ENCODE results near the gene MTA3.

Gene MTA3

DNA sequence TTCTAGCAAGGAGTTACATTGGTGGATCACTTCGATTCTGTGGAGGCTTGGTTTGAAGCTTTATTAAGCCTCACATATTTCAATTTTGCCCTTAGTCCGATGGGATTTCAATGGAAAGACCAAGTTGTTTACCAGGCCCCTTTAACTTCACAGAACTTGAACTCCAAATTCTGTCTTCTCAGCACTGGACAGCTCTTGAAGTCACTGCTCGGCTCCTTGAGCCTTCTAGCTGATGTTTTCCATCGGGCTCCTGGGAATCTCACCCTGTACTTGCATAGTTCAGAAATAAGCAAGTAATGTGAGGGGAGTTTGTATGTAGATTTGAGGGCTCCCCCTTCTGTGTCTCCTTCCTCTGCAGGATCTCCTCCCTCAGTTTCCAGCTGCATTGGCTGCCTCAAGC lies 180.4 kb downstream of the MTA3 start:
- Histone ChIP-seq H3K36me3 (ENCODE audit: control insufficient read depth, low read length) (no peaks in the 10 kb centered on the region), H3K9me3 (ENCODE audit: control insufficient read depth, insufficient read depth, low read length) (no peaks in the 10 kb centered on the region), H4K20me1 (ENCODE audit: control insufficient read depth, insufficient read depth, low read depth, low read length) (no peaks in the 10 kb centered on the region), H3K4me3 (ENCODE audit: low read length) (no peak overlapping the region), H3K27ac (ENCODE audit: low read depth, low read length) (no peak overlapping the region), H3F3A (ENCODE audit: control insufficient read depth, insufficient read depth) (0 out of 2 replicates have a peak, but pooled peaks cover 2% of the 10 kb centered on the region), H3K9me2 (replicated peaks; ENCODE audit: control insufficient read depth, low read length) (no peaks in the 10 kb centered on the region), H3K27me3 (ENCODE audit: control insufficient read depth, low read length) (no peaks in the 10 kb centered on the region), H3K4me2 (ENCODE audit: low read length) (no peak overlapping the region), H3K79me2 (ENCODE audit: control insufficient read depth, low read length) (no peaks in the 10 kb centered on the region), H3K4me1 (ENCODE audit: control insufficient read depth, low read length) (peaks cover 31% of the 10 kb centered on the region)
- TF ChIP-seq CTCF (IDR thresholded peaks at IDR 0.05; ENCODE audit: low read depth, low read length, poor library complexity, severe bottlenecking) (no peak), EZH2phosphoT487 (IDR thresholded peaks at IDR 0.05; ENCODE audit: borderline replicate concordance, low read length) (no peak)

DNA sequence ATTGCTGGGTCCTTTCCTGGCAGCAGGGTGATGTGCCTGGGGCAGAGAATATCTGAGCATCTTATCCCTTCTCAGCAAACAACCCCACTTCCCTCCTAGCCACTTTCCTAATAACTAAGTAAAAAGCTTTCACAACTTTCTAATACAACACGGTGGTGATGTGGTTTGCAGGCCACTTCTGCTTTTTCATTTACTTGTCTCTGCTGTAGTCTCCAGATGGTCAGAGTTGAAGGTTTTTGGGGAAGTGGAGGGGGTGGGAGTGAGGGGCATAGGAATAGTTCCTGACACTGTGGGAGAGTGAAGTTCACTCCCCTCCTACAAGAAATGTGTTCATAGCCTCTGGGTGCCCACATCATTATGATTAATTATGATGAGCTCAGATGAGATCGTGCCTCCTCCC lies 183.9 kb downstream of the MTA3 start:
- H3K79me2 ChIP-seq (ENCODE audit: control insufficient read depth, low read length): no peaks in the 10 kb centered on the region
- 0 out of 2 replicates have a peak overlapping the region, but pooled peaks have one; percentile 15 for H3K27ac ChIP-seq (ENCODE audit: low read depth, low read length)
- peak overlapping the region; percentile 68 for H3K4me2 ChIP-seq (ENCODE audit: low read length)
- H3K27me3 ChIP-seq (ENCODE audit: control insufficient read depth, low read length): no peaks in the 10 kb centered on the region
- H3K9me3 ChIP-seq (ENCODE audit: control insufficient read depth, insufficient read depth, low read length): no peaks in the 10 kb centered on the region
- no peaks in the 10 kb centered on the region for H3K36me3 ChIP-seq (ENCODE audit: control insufficient read depth, low read length)
- 0 out of 2 replicates have a peak, but pooled peaks cover 2% of the 10 kb centered on the region for H3F3A ChIP-seq (ENCODE audit: control insufficient read depth, insufficient read depth)
- H3K4me3 ChIP-seq (ENCODE audit: low read length): peak overlapping the region; percentile 36
- peaks cover 41% of the 10 kb centered on the region for H3K4me1 ChIP-seq (ENCODE audit: control insufficient read depth, low read length)
- TF ChIP-seq EZH2phosphoT487 (IDR thresholded peaks at IDR 0.05; ENCODE audit: borderline replicate concordance, low read length): no peak
- no peak for TF ChIP-seq CTCF (IDR thresholded peaks at IDR 0.05; ENCODE audit: low read depth, low read length, poor library complexity, severe bottlenecking)
- no peaks in the 10 kb centered on the region for H4K20me1 ChIP-seq (ENCODE audit: control insufficient read depth, insufficient read depth, low read depth, low read length)
- H3K9me2 ChIP-seq (replicated peaks; ENCODE audit: control insufficient read depth, low read length): no peaks in the 10 kb centered on the region

DNA sequence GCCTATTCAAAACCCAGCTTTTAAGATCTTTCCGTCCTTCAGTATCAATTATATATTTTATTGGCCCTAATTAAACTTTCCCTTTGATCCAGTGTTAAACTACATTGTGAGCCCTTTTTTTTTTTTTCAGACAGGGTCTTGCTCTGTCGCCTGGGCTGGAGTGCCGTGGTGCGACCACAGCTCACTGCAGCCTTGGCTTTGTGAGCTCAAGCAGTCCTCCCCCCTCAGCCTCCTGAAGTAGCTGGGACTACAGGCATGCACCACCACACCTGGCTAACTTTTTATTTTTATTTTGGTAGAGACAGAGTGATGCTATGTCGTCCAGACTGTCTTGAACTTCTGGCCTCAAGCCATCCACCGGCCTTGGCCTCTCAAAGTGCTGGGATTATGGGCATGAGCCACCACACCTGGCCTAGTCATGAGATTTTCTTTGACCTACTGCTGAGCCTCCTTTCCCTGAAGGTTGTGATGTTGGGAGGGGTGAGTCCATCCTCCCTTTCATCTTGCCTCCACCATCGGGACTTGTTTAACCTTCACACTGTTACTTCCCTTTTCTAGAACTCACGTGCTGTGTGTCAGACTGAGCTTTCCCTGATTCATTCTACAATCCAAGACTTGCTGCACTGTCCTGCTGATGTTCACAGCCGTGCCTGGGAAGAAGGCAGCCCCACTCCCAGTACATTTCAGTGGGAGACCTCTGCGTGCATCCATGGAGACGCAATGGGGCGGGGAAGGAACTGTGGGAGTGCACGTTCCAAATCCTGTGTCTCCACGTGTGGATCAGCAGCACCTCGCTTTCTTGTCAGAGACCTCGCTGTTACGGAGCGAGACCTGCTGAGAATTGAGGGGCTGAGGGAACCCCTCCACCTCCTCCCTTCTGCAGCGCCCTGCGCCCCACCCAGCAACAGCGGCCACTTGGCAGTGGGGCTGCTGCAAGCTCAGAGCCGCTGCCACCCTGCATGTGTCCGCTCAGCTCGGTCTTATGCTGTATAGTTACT lies 184.7 kb downstream of the MTA3 start:
- Histone ChIP-seq H4K20me1 (ENCODE audit: control insufficient read depth, insufficient read depth, low read depth, low read length) (no peaks in the 10 kb centered on the region), H3K9me2 (replicated peaks; ENCODE audit: control insufficient read depth, low read length) (no peaks in the 10 kb centered on the region), H3K4me1 (ENCODE audit: control insufficient read depth, low read length) (peaks cover 41% of the 10 kb centered on the region), H3K79me2 (ENCODE audit: control insufficient read depth, low read length) (no peaks in the 10 kb centered on the region), H3K27ac (ENCODE audit: low read depth, low read length) (0 out of 2 replicates have a peak overlapping the region, but pooled peaks have one; percentile 15), H3K27me3 (ENCODE audit: control insufficient read depth, low read length) (no peaks in the 10 kb centered on the region), H3F3A (ENCODE audit: control insufficient read depth, insufficient read depth) (0 out of 2 replicates have a peak, but pooled peaks cover 2% of the 10 kb centered on the region), H3K4me3 (ENCODE audit: low read length) (peak overlapping the region; percentile 36), H3K4me2 (ENCODE audit: low read length) (peak overlapping the region; percentile 68), H3K36me3 (ENCODE audit: control insufficient read depth, low read length) (no peaks in the 10 kb centered on the region), H3K9me3 (ENCODE audit: control insufficient read depth, insufficient read depth, low read length) (no peaks in the 10 kb centered on the region)
- TF ChIP-seq CTCF (IDR thresholded peaks at IDR 0.05; ENCODE audit: low read depth, low read length, poor library complexity, severe bottlenecking) (no peak), EZH2phosphoT487 (IDR thresholded peaks at IDR 0.05; ENCODE audit: borderline replicate concordance, low read length) (no peak)

All from DOHH2 (cell line).